HepG2 (cell line): ENCODE measurements around the gene CALY. TPM values are rescaled to one million over a fixed set of nuclear protein-coding genes. Genes with fewer than 3 reads are reported as not detected.
A peak's percentile ranks its signal among the peaks of the same experiment; 100 is the strongest.

ENCODE experiments used
- AGO2 ChIP-seq: fragments of 200-400 bp; formaldehyde crosslinking; optimal IDR thresholded peaks from 2 replicates; pipeline ENCODE3; 2017; ENCODE audit warnings: mild to moderate bottlenecking, low read depth, low read length, moderate library complexity
- ARNT ChIP-seq: fragments of 450-650 bp; IDR thresholded peaks from 2 replicates; pipeline ENCODE4 v1.6.1; 2017
- DNMT1 ChIP-seq: sonication (generic); formaldehyde crosslinking; IDR thresholded peaks from 2 replicates; pipeline ENCODE4 v1.5.1; 2020; ENCODE audit warnings: mild to moderate bottlenecking, missing genetic modification reagents
- EHMT2 ChIP-seq: fragments of 200-600 bp; sonication (generic); IDR thresholded peaks from 2 replicates; pipeline ENCODE4 v1.7.0; 2017; ENCODE audit warnings: antibody characterized with exemption, low read depth, low read length, borderline replicate concordance
- FOXJ3 ChIP-seq: sonication (generic); formaldehyde crosslinking; IDR thresholded peaks from 2 replicates; pipeline ENCODE4 v1.4.0; 2020; ENCODE audit warnings: missing genetic modification reagents, mild to moderate bottlenecking, borderline replicate concordance
- HIVEP1 ChIP-seq: sonication (generic); formaldehyde crosslinking; IDR thresholded peaks from 2 replicates; pipeline ENCODE4 v1.4.0; 2020; ENCODE audit warnings: mild to moderate bottlenecking, missing genetic modification reagents
- HNRNPL ChIP-seq: fragments of 200-400 bp; formaldehyde crosslinking; IDR thresholded peaks from 2 replicates; pipeline ENCODE4 v1.6.1; 2017; ENCODE audit warnings: mild to moderate bottlenecking, low read depth, low read length
- KMT2A ChIP-seq: sonication (generic); formaldehyde crosslinking; IDR thresholded peaks from 2 replicates; pipeline ENCODE4 v1.4.0; 2020; ENCODE audit warnings: missing genetic modification reagents
- MTA1 ChIP-seq: sonication (generic); formaldehyde crosslinking; IDR thresholded peaks from 2 replicates; pipeline ENCODE4 v1.4.0; 2020; ENCODE audit warnings: missing genetic modification reagents, mild to moderate bottlenecking, borderline replicate concordance
- POLR2G ChIP-seq: fragments of 200-400 bp; formaldehyde crosslinking; IDR thresholded peaks from 2 replicates; pipeline ENCODE4 v1.6.1; 2018; ENCODE audit warnings: mild to moderate bottlenecking, low read depth, low read length, moderate library complexity
- PRMT3 ChIP-seq: sonication (generic); formaldehyde crosslinking; IDR thresholded peaks from 2 replicates; pipeline ENCODE4 v1.8.1; 2022; ENCODE audit warnings: low read depth, mild to moderate bottlenecking, moderate library complexity, missing genetic modification reagents, borderline replicate concordance
- RBM22 ChIP-seq: fragments of 200-400 bp; formaldehyde crosslinking; optimal IDR thresholded peaks from 2 replicates; pipeline ENCODE3; 2017; ENCODE audit warnings: mild to moderate bottlenecking, low read length, moderate library complexity
- TBP ChIP-seq: sonication (generic); formaldehyde crosslinking; IDR thresholded peaks from 2 replicates; pipeline ENCODE4 v1.5.0; 2020; ENCODE audit warnings: missing genetic modification reagents
- ZBTB42 ChIP-seq: sonication (generic); formaldehyde crosslinking; IDR thresholded peaks from 2 replicates; pipeline ENCODE4 v1.5.0; 2020; ENCODE audit warnings: mild to moderate bottlenecking, missing genetic modification reagents
- ZFP41 ChIP-seq: sonication (generic); formaldehyde crosslinking; IDR thresholded peaks from 2 replicates; pipeline ENCODE4 v1.4.0; 2020; ENCODE audit warnings: mild to moderate bottlenecking, missing genetic modification reagents, borderline replicate concordance
- ZFX ChIP-seq: sonication (generic); formaldehyde crosslinking; IDR thresholded peaks from 2 replicates; pipeline ENCODE4 v1.4.0; 2020; ENCODE audit warnings: mild to moderate bottlenecking, low read depth, missing genetic modification reagents, moderate library complexity
- ZNF3 ChIP-seq: IDR thresholded peaks from 2 replicates; pipeline ENCODE4 v1.7.0; 2017; ENCODE audit warnings: inconsistent platforms
- ZNF335 ChIP-seq: sonication (generic); formaldehyde crosslinking; IDR thresholded peaks from 2 replicates; pipeline ENCODE4 v1.4.0; 2020; ENCODE audit warnings: missing genetic modification reagents
- ZNF552 ChIP-seq: sonication (generic); formaldehyde crosslinking; IDR thresholded peaks from 2 replicates; pipeline ENCODE4 v1.9.0; 2022; ENCODE audit warnings: missing genetic modification reagents, mild to moderate bottlenecking, borderline replicate concordance
- ZSCAN25 ChIP-seq: sonication (generic); formaldehyde crosslinking; IDR thresholded peaks from 2 replicates; pipeline ENCODE4 v1.8.0; 2022; ENCODE audit warnings: mild to moderate bottlenecking, missing genetic modification reagents
- polyA plus RNA-seq, 8 experiments: library from polyadenylated mRNA; depleted of rRNA in 3 of 8; stranded (reverse) in 7 of 8; unstranded in 1 of 8; fragments of >200 nt; fragmentation: Illumina TruSeq in 4 of 8; extraction: Trizol in 4 of 8; gene quantifications; 2 replicates each; pipeline versions ENCODE4 v1.2.1 to v1.2.3, GENCODE V29; 2011 to 2016; ENCODE audit warnings: low read depth in 4 of 8, missing spikeins in 1 of 8, mixed read lengths in 1 of 8; ENCODE audit not compliant: insufficient read depth in 1 of 8
- total RNA-seq, 5 experiments: library from RNA; depleted of rRNA; stranded (reverse); fragments of >200 nt; fragmentation: Illumina TruSeq; extraction: Trizol; gene quantifications; 2 replicates each; pipeline ENCODE4 v1.2.3, GENCODE V29; 2016; ENCODE audit warnings: low read depth in 1 of 5
- TF ChIP-seq, protein P1 (sequence below): sonication (generic); formaldehyde crosslinking; IDR thresholded peaks from 2 replicates; pipeline ENCODE4 v1.5.1; 2020; ENCODE audit warnings: mild to moderate bottlenecking, missing genetic modification reagents
- TF ChIP-seq, protein P2 (sequence below): IDR thresholded peaks from 2 replicates; pipeline ENCODE4 v1.6.1; 2012; ENCODE audit warnings: inconsistent platforms
- TF ChIP-seq, protein P3 (sequence below): sonication (generic); formaldehyde crosslinking; IDR thresholded peaks from 2 replicates; pipeline ENCODE4 v1.5.0; 2020; ENCODE audit warnings: missing genetic modification reagents
- TF ChIP-seq, protein P4 (sequence below): sonication (generic); formaldehyde crosslinking; IDR thresholded peaks from 2 replicates; pipeline ENCODE4 v1.8.0; 2022; ENCODE audit warnings: missing genetic modification reagents, mild to moderate bottlenecking, moderate library complexity, borderline replicate concordance
- TF ChIP-seq, protein P5 (sequence below): sonication (generic); formaldehyde crosslinking; IDR thresholded peaks from 2 replicates; pipeline ENCODE4 v1.8.0; 2022; ENCODE audit warnings: missing genetic modification reagents, low read depth, mild to moderate bottlenecking, borderline replicate concordance

CALY gene
- total and polyA plus RNA-seq, 2 of the 13 experiments (the other 11 are each of a cell fraction or from before 2014, with no cell fraction given): 0.08 TPM; not detected in 1

DNA sequence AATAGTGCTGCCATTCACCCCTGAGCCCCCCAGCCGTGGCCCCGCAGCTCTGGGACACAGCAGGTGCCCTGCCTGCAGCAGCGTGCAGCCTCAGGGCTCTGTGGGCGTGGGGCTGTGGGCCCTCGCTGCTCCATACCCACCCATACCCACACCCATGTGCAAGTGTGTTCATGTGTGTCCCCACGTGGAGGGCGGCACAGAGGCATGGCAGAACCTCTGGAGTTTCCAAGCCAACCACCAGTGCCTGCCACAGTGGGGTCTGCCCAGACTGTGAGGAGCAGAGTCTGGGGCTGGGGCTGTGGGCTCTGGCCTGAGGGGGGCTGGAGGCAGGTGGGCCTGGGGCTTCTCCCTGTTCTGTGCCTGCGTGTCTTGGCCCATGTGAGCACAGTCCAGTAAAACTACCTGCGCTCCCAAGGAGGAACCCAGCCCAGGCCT, 12.9 kb upstream of the CALY start (continued):
- 0 out of 2 replicates have a peak, but pooled peaks have one; percentile 29 for TF ChIP-seq MTA1 (CRISPR knock-in tag)
- TF ChIP-seq, protein P1, sequence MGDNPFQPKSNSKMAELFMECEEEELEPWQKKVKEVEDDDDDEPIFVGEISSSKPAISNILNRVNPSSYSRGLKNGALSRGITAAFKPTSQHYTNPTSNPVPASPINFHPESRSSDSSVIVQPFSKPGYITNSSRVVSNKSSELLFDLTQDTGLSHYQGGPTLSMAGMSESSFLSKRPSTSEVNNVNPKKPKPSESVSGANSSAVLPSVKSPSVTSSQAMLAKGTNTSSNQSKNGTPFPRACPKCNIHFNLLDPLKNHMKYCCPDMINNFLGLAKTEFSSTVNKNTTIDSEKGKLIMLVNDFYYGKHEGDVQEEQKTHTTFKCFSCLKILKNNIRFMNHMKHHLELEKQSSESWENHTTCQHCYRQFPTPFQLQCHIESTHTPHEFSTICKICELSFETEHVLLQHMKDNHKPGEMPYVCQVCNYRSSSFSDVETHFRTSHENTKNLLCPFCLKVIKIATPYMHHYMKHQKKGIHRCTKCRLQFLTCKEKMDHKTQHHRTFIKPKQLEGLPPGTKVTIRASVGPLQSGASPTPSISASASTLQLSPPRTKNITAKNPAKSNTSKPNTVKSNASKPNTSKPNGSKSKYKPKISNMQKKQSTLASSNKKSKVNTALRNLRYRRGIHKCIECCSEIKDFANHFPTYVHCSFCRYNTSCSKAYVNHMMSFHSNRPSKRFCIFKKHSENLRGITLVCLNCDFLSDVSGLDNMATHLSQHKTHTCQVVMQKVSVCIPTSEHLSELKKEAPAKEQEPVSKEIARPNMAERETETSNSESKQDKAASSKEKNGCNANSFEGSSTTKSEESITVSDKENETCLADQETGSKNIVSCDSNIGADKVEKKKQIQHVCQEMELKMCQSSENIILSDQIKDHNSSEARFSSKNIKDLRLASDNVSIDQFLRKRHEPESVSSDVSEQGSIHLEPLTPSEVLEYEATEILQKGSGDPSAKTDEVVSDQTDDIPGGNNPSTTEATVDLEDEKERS (CRISPR knock-in tag): no peak
- TF ChIP-seq DNMT1: peak; percentile 4; the same call in 1 of the 2 replicates
- TF ChIP-seq ZNF3 (CRISPR knock-in tag): no peak
- no peak for TF ChIP-seq ZNF335 (CRISPR knock-in tag)
- no peak for TF ChIP-seq EHMT2
- peak; percentile 98 for TF ChIP-seq AGO2
- TF ChIP-seq, protein P2, sequence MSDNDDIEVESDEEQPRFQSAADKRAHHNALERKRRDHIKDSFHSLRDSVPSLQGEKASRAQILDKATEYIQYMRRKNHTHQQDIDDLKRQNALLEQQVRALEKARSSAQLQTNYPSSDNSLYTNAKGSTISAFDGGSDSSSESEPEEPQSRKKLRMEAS: peak; percentile 38; the same call in 1 of the 2 replicates
- peak; percentile 25; the same call in 1 of the 2 replicates for TF ChIP-seq ZFP41
- TF ChIP-seq TBP: no peak
- peak; percentile 14; the same call in 1 of the 2 replicates for TF ChIP-seq HNRNPL
- no peak for TF ChIP-seq RBM22
- TF ChIP-seq KMT2A (CRISPR knock-in tag): no peak
- TF ChIP-seq, protein P3, sequence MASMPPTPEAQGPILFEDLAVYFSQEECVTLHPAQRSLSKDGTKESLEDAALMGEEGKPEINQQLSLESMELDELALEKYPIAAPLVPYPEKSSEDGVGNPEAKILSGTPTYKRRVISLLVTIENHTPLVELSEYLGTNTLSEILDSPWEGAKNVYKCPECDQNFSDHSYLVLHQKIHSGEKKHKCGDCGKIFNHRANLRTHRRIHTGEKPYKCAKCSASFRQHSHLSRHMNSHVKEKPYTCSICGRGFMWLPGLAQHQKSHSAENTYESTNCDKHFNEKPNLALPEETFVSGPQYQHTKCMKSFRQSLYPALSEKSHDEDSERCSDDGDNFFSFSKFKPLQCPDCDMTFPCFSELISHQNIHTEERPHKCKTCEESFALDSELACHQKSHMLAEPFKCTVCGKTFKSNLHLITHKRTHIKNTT (CRISPR knock-in tag): no peak
- no peak for TF ChIP-seq ZBTB42
- TF ChIP-seq FOXJ3 (CRISPR knock-in tag): no peak
- TF ChIP-seq, protein P4, sequence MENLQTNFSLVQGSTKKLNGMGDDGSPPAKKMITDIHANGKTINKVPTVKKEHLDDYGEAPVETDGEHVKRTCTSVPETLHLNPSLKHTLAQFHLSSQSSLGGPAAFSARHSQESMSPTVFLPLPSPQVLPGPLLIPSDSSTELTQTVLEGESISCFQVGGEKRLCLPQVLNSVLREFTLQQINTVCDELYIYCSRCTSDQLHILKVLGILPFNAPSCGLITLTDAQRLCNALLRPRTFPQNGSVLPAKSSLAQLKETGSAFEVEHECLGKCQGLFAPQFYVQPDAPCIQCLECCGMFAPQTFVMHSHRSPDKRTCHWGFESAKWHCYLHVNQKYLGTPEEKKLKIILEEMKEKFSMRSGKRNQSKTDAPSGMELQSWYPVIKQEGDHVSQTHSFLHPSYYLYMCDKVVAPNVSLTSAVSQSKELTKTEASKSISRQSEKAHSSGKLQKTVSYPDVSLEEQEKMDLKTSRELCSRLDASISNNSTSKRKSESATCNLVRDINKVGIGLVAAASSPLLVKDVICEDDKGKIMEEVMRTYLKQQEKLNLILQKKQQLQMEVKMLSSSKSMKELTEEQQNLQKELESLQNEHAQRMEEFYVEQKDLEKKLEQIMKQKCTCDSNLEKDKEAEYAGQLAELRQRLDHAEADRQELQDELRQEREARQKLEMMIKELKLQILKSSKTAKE (CRISPR knock-in tag): no peak
- TF ChIP-seq, protein P5, sequence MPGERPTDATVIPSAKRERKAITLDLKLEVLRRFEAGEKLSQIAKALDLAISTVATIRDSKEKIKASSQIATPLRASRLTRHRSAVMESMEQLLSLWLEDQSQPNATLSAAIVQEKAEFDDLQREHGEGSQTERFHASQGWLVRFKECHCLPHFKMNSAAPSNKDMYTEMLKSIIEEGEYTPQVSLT: no peak
- TF ChIP-seq HIVEP1 (CRISPR knock-in tag): no peak
- TF ChIP-seq POLR2G: 0 out of 2 replicates have a peak, but pooled peaks have one; percentile 19
- no peak for TF ChIP-seq ZSCAN25 (CRISPR knock-in tag)
- no peak for TF ChIP-seq ARNT
- TF ChIP-seq ZFX (CRISPR knock-in tag): peak; percentile 13; the same call in 1 of the 2 replicates
- 0 out of 2 replicates have a peak, but pooled peaks have one; percentile 32 for TF ChIP-seq PRMT3 (CRISPR knock-in tag)
- TF ChIP-seq ZNF552 (CRISPR knock-in tag): no peak
